ENCODE measurements around the gene SLC25A13. TPM values are rescaled to one million over a fixed set of nuclear protein-coding genes. Genes with fewer than 3 reads are reported as not detected.

The SLC25A13 gene
- total and polyA plus RNA-seq, 2 of the 8 experiments (the other 6 are each of a cell fraction or from before 2014, with no cell fraction given), result 30.8 to 85.4 TPM

- TF ChIP-seq, protein P1, sequence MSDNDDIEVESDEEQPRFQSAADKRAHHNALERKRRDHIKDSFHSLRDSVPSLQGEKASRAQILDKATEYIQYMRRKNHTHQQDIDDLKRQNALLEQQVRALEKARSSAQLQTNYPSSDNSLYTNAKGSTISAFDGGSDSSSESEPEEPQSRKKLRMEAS (IDR thresholded peaks at IDR 0.05), result no peak
- no peak for TF ChIP-seq HDAC2 (IDR thresholded peaks at IDR 0.05; ENCODE audit: borderline replicate concordance in 1 of 2, low read depth in 2 of 2, low read length in 2 of 2)
- no peak for TF ChIP-seq SIX5 (IDR thresholded peaks at IDR 0.05; ENCODE audit: low read depth, low read length)
- no peak for TF ChIP-seq CREB1 (IDR thresholded peaks at IDR 0.05)
Measured at GRCh38 chr7:96328016-96328415, 6.1 kb upstream of the SLC25A13 start (continued).

All from H1 (cell line).